ENCODE results near the gene SORCS2. TPM values are rescaled to one million over a fixed set of nuclear protein-coding genes. Genes with fewer than 3 reads are reported as not detected.

The SORCS2 gene
- polyA plus RNA-seq, 1 of the 3 experiments (the other 2 are of a cell fraction), result 1.6 TPM

- Histone ChIP-seq H3K9ac (no peak overlapping the region), H3K4me2 (no peak overlapping the region), H3K79me2 (ENCODE audit: insufficient read depth) (no peaks in the 10 kb centered on the region), H3K4me3 (ENCODE audit: low read depth in 2 of 2, low read length in 1 of 2) (no peak overlapping the region), H4K20me1 (ENCODE audit: insufficient read depth) (no peaks in the 10 kb centered on the region), H3K9me2 (no peaks in the 10 kb centered on the region), H3K27me3 (ENCODE audit: insufficient read depth) (no peaks in the 10 kb centered on the region), H3K4me1 (ENCODE audit: control insufficient read depth in 1 of 2, insufficient read depth in 2 of 2, low read depth in 1 of 2, low read length in 1 of 2) (peaks cover 0 to 21% of the 10 kb centered on the region in 2 experiments; a peak in 1 of 4 replicates), H3K9me3 (no peaks in the 10 kb centered on the region), H3F3A (replicated peaks; ENCODE audit: insufficient read depth) (no peaks in the 10 kb centered on the region), H3K36me3 (replicated peaks in 1 of 2; ENCODE audit: control insufficient read depth in 1 of 2, insufficient read depth in 2 of 2, low read length in 1 of 2) (no peaks in the 10 kb centered on the region), H3K27ac (ENCODE audit: low read depth in 2 of 2, low read length in 1 of 2) (no peak overlapping the region), H2AFZ (ENCODE audit: low read depth) (no peak overlapping the region)
- TF ChIP-seq NFIC (IDR thresholded peaks at IDR 0.05; ENCODE audit: borderline replicate concordance) (no peak), GATA2 (CRISPR knock-in tag; IDR thresholded peaks at IDR 0.05) (no peak), EP300 (IDR thresholded peaks at IDR 0.05; ENCODE audit: borderline replicate concordance in 1 of 2, low read depth in 1 of 2, low read length in 1 of 2) (no peak), REST (IDR thresholded peaks at IDR 0.05; ENCODE audit: low read depth, low read length) (no peak), TCF12 (IDR thresholded peaks at IDR 0.05) (no peak), SIN3A (IDR thresholded peaks at IDR 0.05; ENCODE audit: borderline replicate concordance, low read depth, low read length) (no peak), FOSL2 (IDR thresholded peaks at IDR 0.05; ENCODE audit: borderline replicate concordance, low read depth) (no peak), SMC3 (IDR thresholded peaks at IDR 0.05; ENCODE audit: low read depth, low read length) (no peak), USF2 (IDR thresholded peaks at IDR 0.05; ENCODE audit: borderline replicate concordance, low read depth, low read length) (no peak), EZH2phosphoT487 (IDR thresholded peaks at IDR 0.05; ENCODE audit: borderline replicate concordance, low read depth) (no peak), TEAD4 (IDR thresholded peaks at IDR 0.05; ENCODE audit: borderline replicate concordance, insufficient read depth) (no peak), JUND (IDR thresholded peaks at IDR 0.05) (no peak), YY1 (IDR thresholded peaks at IDR 0.05; ENCODE audit: low read depth) (no peak), RCOR1 (IDR thresholded peaks at IDR 0.05; ENCODE audit: low read length) (no peak)
- ChIA-PET CTCF (interaction anchor here (1.1 to 2.3 kb wide), 4 partner anchors 47 to 440 kb away, joined by 3 to 10 read pairs (median 4); partner anchors contain the start of gene SORCS2), POLR2A (no interaction called here)
- DNase-seq, result no peak
- 63% methylated on average over 6 of the region's 6 CpGs for WGBS (ENCODE audit: low lambda C conversion rate)
Measured at GRCh38 chr4:7279902-7280301, 87.6 kb downstream of the SORCS2 start.

All from SK-N-SH (cell line).